ENCODE data around the gene EXOC7.

GRCh38 chr17:76104896-76105231, 1.3 kb upstream of the EXOC7 start:
- TF ChIP-seq CTCF (IDR thresholded peaks at IDR 0.05; ENCODE audit: borderline replicate concordance, extremely low read depth, low read length, poor library complexity, severe bottlenecking) (no peak), EZH2 (IDR thresholded peaks at IDR 0.05; ENCODE audit: borderline replicate concordance, low read depth, low read length, severe bottlenecking) (no peak)
